ENCODE results near the gene TLL1. TPM values are rescaled to one million over a fixed set of nuclear protein-coding genes. Genes with fewer than 3 reads are reported as not detected.

Gene TLL1
- total RNA-seq, 1 donor from 2014 or later: 2.6 TPM

GRCh38 chr4:165965503-165965902, 92.5 kb downstream of the TLL1 start:
- no peaks in the 10 kb centered on the region for H3K27me3 ChIP-seq (ENCODE audit: control insufficient read depth in 3 of 3, insufficient read depth in 3 of 3, low read length in 3 of 3)
- H3K4me1 ChIP-seq (ENCODE audit: control insufficient read depth in 3 of 3, insufficient read depth in 3 of 3, low read length in 3 of 3): no peaks in the 10 kb centered on the region
- peaks cover 0 to 2% (median 0%) of the 10 kb centered on the region in 3 donors for H3K9me3 ChIP-seq (ENCODE audit: control insufficient read depth in 3 of 3, low read length in 3 of 3)
- no peak overlapping the region for H3K4me3 ChIP-seq (ENCODE audit: low read length in 3 of 3)
- H3K36me3 ChIP-seq (ENCODE audit: control insufficient read depth in 3 of 3, insufficient read depth in 3 of 3, low read length in 3 of 3): no peaks in the 10 kb centered on the region
- H3K9ac ChIP-seq (ENCODE audit: low read depth in 1 of 3, low read length in 3 of 3): no peak overlapping the region
- no peak overlapping the region for H3K27ac ChIP-seq (ENCODE audit: low read depth, low read length)

GRCh38 chr4:165966833-165967232, 93.8 kb downstream of the TLL1 start:
- Histone ChIP-seq H3K36me3 (ENCODE audit: control insufficient read depth in 3 of 3, insufficient read depth in 3 of 3, low read length in 3 of 3) (no peaks in the 10 kb centered on the region), H3K4me1 (ENCODE audit: control insufficient read depth in 3 of 3, insufficient read depth in 3 of 3, low read length in 3 of 3) (no peaks in the 10 kb centered on the region), H3K9me3 (ENCODE audit: control insufficient read depth in 3 of 3, low read length in 3 of 3) (no peaks in the 10 kb centered on the region), H3K27ac (ENCODE audit: low read depth, low read length) (no peak overlapping the region), H3K27me3 (ENCODE audit: control insufficient read depth in 3 of 3, insufficient read depth in 3 of 3, low read length in 3 of 3) (no peaks in the 10 kb centered on the region), H3K9ac (ENCODE audit: low read depth in 1 of 3, low read length in 3 of 3) (no peak overlapping the region), H3K4me3 (ENCODE audit: low read length in 3 of 3) (no peak overlapping the region)

- Histone ChIP-seq H3K27me3 (ENCODE audit: control insufficient read depth in 3 of 3, insufficient read depth in 3 of 3, low read length in 3 of 3) (no peaks in the 10 kb centered on the region), H3K27ac (ENCODE audit: low read depth, low read length) (no peak overlapping the region)
Observed at GRCh38 chr4:165967486-165967885, 94.4 kb downstream of the TLL1 start.

GRCh38 chr4:165970703-165971420, 97.8 kb downstream of the TLL1 start:
- H3K9me3 ChIP-seq (ENCODE audit: control insufficient read depth in 3 of 3, low read length in 3 of 3): no peaks in the 10 kb centered on the region
- no peaks in the 10 kb centered on the region for H3K27me3 ChIP-seq (ENCODE audit: control insufficient read depth in 3 of 3, insufficient read depth in 3 of 3, low read length in 3 of 3)
- H3K4me3 ChIP-seq (ENCODE audit: low read length in 3 of 3): no peak overlapping the region
- no peak overlapping the region for H3K9ac ChIP-seq (ENCODE audit: low read depth in 1 of 3, low read length in 3 of 3)
- no peak overlapping the region for H3K27ac ChIP-seq (ENCODE audit: low read depth, low read length)
- no peaks in the 10 kb centered on the region for H3K4me1 ChIP-seq (ENCODE audit: control insufficient read depth in 3 of 3, insufficient read depth in 3 of 3, low read length in 3 of 3)
- H3K36me3 ChIP-seq (ENCODE audit: control insufficient read depth in 3 of 3, insufficient read depth in 3 of 3, low read length in 3 of 3): no peaks in the 10 kb centered on the region

More at GRCh38 chr4:165967486-165967885, 94.4 kb downstream of the TLL1 start:
- Histone ChIP-seq H3K36me3 (ENCODE audit: control insufficient read depth in 3 of 3, insufficient read depth in 3 of 3, low read length in 3 of 3) (no peaks in the 10 kb centered on the region), H3K9ac (ENCODE audit: low read depth in 1 of 3, low read length in 3 of 3) (no peak overlapping the region), H3K4me3 (ENCODE audit: low read length in 3 of 3) (no peak overlapping the region), H3K9me3 (ENCODE audit: control insufficient read depth in 3 of 3, low read length in 3 of 3) (no peaks in the 10 kb centered on the region), H3K4me1 (ENCODE audit: control insufficient read depth in 3 of 3, insufficient read depth in 3 of 3, low read length in 3 of 3) (no peaks in the 10 kb centered on the region)

- H3K27me3 ChIP-seq (ENCODE audit: control insufficient read depth in 3 of 3, insufficient read depth in 3 of 3, low read length in 3 of 3): no peaks in the 10 kb centered on the region
- H3K9me3 ChIP-seq (ENCODE audit: control insufficient read depth in 3 of 3, low read length in 3 of 3): no peaks in the 10 kb centered on the region
- no peak overlapping the region for H3K9ac ChIP-seq (ENCODE audit: low read depth in 1 of 3, low read length in 3 of 3)
- no peak overlapping the region for H3K4me3 ChIP-seq (ENCODE audit: low read length in 3 of 3)
- H3K4me1 ChIP-seq (ENCODE audit: control insufficient read depth in 3 of 3, insufficient read depth in 3 of 3, low read length in 3 of 3): no peaks in the 10 kb centered on the region
- no peaks in the 10 kb centered on the region for H3K36me3 ChIP-seq (ENCODE audit: control insufficient read depth in 3 of 3, insufficient read depth in 3 of 3, low read length in 3 of 3)
- no peak overlapping the region for H3K27ac ChIP-seq (ENCODE audit: low read depth, low read length)
Observed at GRCh38 chr4:165971446-165971845, 98.4 kb downstream of the TLL1 start.

GRCh38 chr4:165971933-165972332, 98.9 kb downstream of the TLL1 start:
- no peaks in the 10 kb centered on the region for H3K36me3 ChIP-seq (ENCODE audit: control insufficient read depth in 3 of 3, insufficient read depth in 3 of 3, low read length in 3 of 3)
- no peaks in the 10 kb centered on the region for H3K9me3 ChIP-seq (ENCODE audit: control insufficient read depth in 3 of 3, low read length in 3 of 3)
- no peak overlapping the region for H3K27ac ChIP-seq (ENCODE audit: low read depth, low read length)
- no peaks in the 10 kb centered on the region for H3K4me1 ChIP-seq (ENCODE audit: control insufficient read depth in 3 of 3, insufficient read depth in 3 of 3, low read length in 3 of 3)
- H3K9ac ChIP-seq (ENCODE audit: low read depth in 1 of 3, low read length in 3 of 3): no peak overlapping the region
- no peak overlapping the region for H3K4me3 ChIP-seq (ENCODE audit: low read length in 3 of 3)
- H3K27me3 ChIP-seq (ENCODE audit: control insufficient read depth in 3 of 3, insufficient read depth in 3 of 3, low read length in 3 of 3): no peaks in the 10 kb centered on the region

GRCh38 chr4:165972747-165973146, 99.7 kb downstream of the TLL1 start:
- no peaks in the 10 kb centered on the region for H3K9me3 ChIP-seq (ENCODE audit: control insufficient read depth in 3 of 3, low read length in 3 of 3)
- H3K4me3 ChIP-seq (ENCODE audit: low read length in 3 of 3): no peak overlapping the region
- no peaks in the 10 kb centered on the region for H3K4me1 ChIP-seq (ENCODE audit: control insufficient read depth in 3 of 3, insufficient read depth in 3 of 3, low read length in 3 of 3)
- no peak overlapping the region for H3K9ac ChIP-seq (ENCODE audit: low read depth in 1 of 3, low read length in 3 of 3)
- H3K27me3 ChIP-seq (ENCODE audit: control insufficient read depth in 3 of 3, insufficient read depth in 3 of 3, low read length in 3 of 3): no peaks in the 10 kb centered on the region
- no peaks in the 10 kb centered on the region for H3K36me3 ChIP-seq (ENCODE audit: control insufficient read depth in 3 of 3, insufficient read depth in 3 of 3, low read length in 3 of 3)
- H3K27ac ChIP-seq (ENCODE audit: low read depth, low read length): no peak overlapping the region

- Histone ChIP-seq H3K36me3 (ENCODE audit: control insufficient read depth in 3 of 3, insufficient read depth in 3 of 3, low read length in 3 of 3) (no peaks in the 10 kb centered on the region), H3K9me3 (ENCODE audit: control insufficient read depth in 3 of 3, low read length in 3 of 3) (no peaks in the 10 kb centered on the region)
Observed at GRCh38 chr4:165982934-165983333, 109.9 kb downstream of the TLL1 start.

GRCh38 chr4:165986956-165987698, 114.1 kb downstream of the TLL1 start:
- Histone ChIP-seq H3K9me3 (ENCODE audit: control insufficient read depth in 3 of 3, low read length in 3 of 3) (no peaks in the 10 kb centered on the region), H3K27ac (ENCODE audit: low read depth, low read length) (no peak overlapping the region), H3K9ac (ENCODE audit: low read depth in 1 of 3, low read length in 3 of 3) (no peak overlapping the region), H3K36me3 (ENCODE audit: control insufficient read depth in 3 of 3, insufficient read depth in 3 of 3, low read length in 3 of 3) (no peaks in the 10 kb centered on the region), H3K4me1 (ENCODE audit: control insufficient read depth in 3 of 3, insufficient read depth in 3 of 3, low read length in 3 of 3) (no peaks in the 10 kb centered on the region), H3K27me3 (ENCODE audit: control insufficient read depth in 3 of 3, insufficient read depth in 3 of 3, low read length in 3 of 3) (no peaks in the 10 kb centered on the region), H3K4me3 (ENCODE audit: low read length in 3 of 3) (no peak overlapping the region)

More at GRCh38 chr4:165982934-165983333, 109.9 kb downstream of the TLL1 start:
- no peak overlapping the region for H3K9ac ChIP-seq (ENCODE audit: low read depth in 1 of 3, low read length in 3 of 3)
- no peaks in the 10 kb centered on the region for H3K27me3 ChIP-seq (ENCODE audit: control insufficient read depth in 3 of 3, insufficient read depth in 3 of 3, low read length in 3 of 3)
- H3K4me1 ChIP-seq (ENCODE audit: control insufficient read depth in 3 of 3, insufficient read depth in 3 of 3, low read length in 3 of 3): no peaks in the 10 kb centered on the region
- H3K27ac ChIP-seq (ENCODE audit: low read depth, low read length): no peak overlapping the region
- no peak overlapping the region for H3K4me3 ChIP-seq (ENCODE audit: low read length in 3 of 3)

All from skeletal muscle tissue (tissue), 4 donors.